ENCODE data around the gene HES1.

GRCh38 chr3:194099215-194099614 is 36.7 kb upstream of the HES1 start:
- TF ChIP-seq POLR2AphosphoS5 (IDR thresholded peaks at IDR 0.05; ENCODE audit: low read depth, low read length) = no peak
- TF ChIP-seq REST (IDR thresholded peaks at IDR 0.05; ENCODE audit: insufficient read depth in 1 of 2, low read depth in 2 of 2, low read length in 2 of 2) = no peak
- TF ChIP-seq TAF1 (IDR thresholded peaks at IDR 0.05; ENCODE audit: borderline replicate concordance, insufficient read depth, low read length) = no peak
- TF ChIP-seq SIN3A (IDR thresholded peaks at IDR 0.05; ENCODE audit: borderline replicate concordance, insufficient read depth, low read length) = no peak
